Neutrophil (primary cell): ENCODE data around the gene ZPBP.

Source experiments
- H3K27ac ChIP-seq: fragments of 200-600 bp; sonication (generic); 2 replicates; pipeline ENCODE4 v1.5.1; 2016; ENCODE audit warnings: mild to moderate bottlenecking, moderate library complexity
- H3K27me3 ChIP-seq: fragments of 200-600 bp; sonication (generic); 2 replicates; pipeline ENCODE4 v1.6.0; 2016; ENCODE audit warnings: mild to moderate bottlenecking
- H3K36me3 ChIP-seq: fragments of 200-600 bp; sonication (generic); 2 replicates; pipeline ENCODE4 v1.5.1; 2017
- H3K4me1 ChIP-seq, 2 experiments: fragments of 200-600 bp in 1 of 2; sonication (generic) in 1 of 2; 1 replicate in 1 of 2; 2 replicates in 1 of 2; pipeline versions ENCODE4 v1.5.1 to v1.6.1; 2013 to 2016; ENCODE audit warnings: low read depth in 1 of 2, low read length in 1 of 2, mild to moderate bottlenecking in 1 of 2, moderate library complexity in 1 of 2; ENCODE audit not compliant: control insufficient read depth in 1 of 2, insufficient read depth in 1 of 2
- H3K4me3 ChIP-seq, 2 experiments: fragments of 200-600 bp in 1 of 2; sonication (generic) in 1 of 2; 1 replicate in 1 of 2; 2 replicates in 1 of 2; pipeline ENCODE4 v1.5.1; 2013 to 2016; ENCODE audit warnings: low read depth in 1 of 2, low read length in 1 of 2, mild to moderate bottlenecking in 1 of 2, moderate library complexity in 1 of 2
- H3K9me3 ChIP-seq: fragments of 200-600 bp; sonication (generic); 2 replicates; pipeline ENCODE4 v1.5.1; 2016
- CTCF ChIP-seq: fragments of 200-600 bp; sonication (generic); IDR thresholded peaks from 2 replicates; pipeline ENCODE4 v1.5.1; 2016; ENCODE audit warnings: antibody characterized with exemption

Gene ZPBP

GRCh38 chr7:50138101-50138500 lies 45.1 kb upstream of the ZPBP start:
- peaks cover 0 to 4% of the 10 kb centered on the region in 2 experiments for H3K4me1 ChIP-seq
- no peak overlapping the region for H3K27ac ChIP-seq
- no peak for TF ChIP-seq CTCF
- no peaks in the 10 kb centered on the region for H3K36me3 ChIP-seq
- no peak overlapping the region for H3K4me3 ChIP-seq
- no peaks in the 10 kb centered on the region for H3K9me3 ChIP-seq
- H3K27me3 ChIP-seq: no peaks in the 10 kb centered on the region

GRCh38 chr7:50125766-50126165 lies 32.7 kb upstream of the ZPBP start:
- H3K27me3 ChIP-seq: no peaks in the 10 kb centered on the region
- H3K27ac ChIP-seq: no peak overlapping the region
- H3K9me3 ChIP-seq: no peaks in the 10 kb centered on the region
- no peak overlapping the region for H3K4me3 ChIP-seq
- TF ChIP-seq CTCF: no peak
- no peaks in the 10 kb centered on the region for H3K36me3 ChIP-seq
- H3K4me1 ChIP-seq: no peaks in the 10 kb centered on the region

GRCh38 chr7:50121286-50121685 lies 28.2 kb upstream of the ZPBP start:
- Histone ChIP-seq H3K9me3 (no peaks in the 10 kb centered on the region), H3K4me3 (no peak overlapping the region), H3K27ac (no peak overlapping the region), H3K27me3 (no peaks in the 10 kb centered on the region), H3K4me1 (no peaks in the 10 kb centered on the region), H3K36me3 (no peaks in the 10 kb centered on the region)
- TF ChIP-seq CTCF: no peak

GRCh38 chr7:50119815-50120637 lies 27.0 kb upstream of the ZPBP start:
- Histone ChIP-seq H3K9me3 (no peaks in the 10 kb centered on the region), H3K4me3 (no peak overlapping the region), H3K27ac (no peak overlapping the region), H3K36me3 (no peaks in the 10 kb centered on the region), H3K4me1 (no peaks in the 10 kb centered on the region), H3K27me3 (no peaks in the 10 kb centered on the region)
- TF ChIP-seq CTCF: no peak

GRCh38 chr7:50112250-50112649 lies 19.2 kb upstream of the ZPBP start:
- Histone ChIP-seq H3K36me3 (no peaks in the 10 kb centered on the region), H3K9me3 (no peaks in the 10 kb centered on the region), H3K4me1 (no peaks in the 10 kb centered on the region), H3K27me3 (no peaks in the 10 kb centered on the region), H3K27ac (no peak overlapping the region), H3K4me3 (no peak overlapping the region)
- no peak for TF ChIP-seq CTCF
